ENCODE measurements around the gene SERPINH1. TPM values are rescaled to one million over a fixed set of nuclear protein-coding genes. Genes with fewer than 3 reads are reported as not detected.

Gene SERPINH1
- 100 to 1,000 TPM; 134 to 847 (median 280) TPM for total RNA-seq

DNA sequence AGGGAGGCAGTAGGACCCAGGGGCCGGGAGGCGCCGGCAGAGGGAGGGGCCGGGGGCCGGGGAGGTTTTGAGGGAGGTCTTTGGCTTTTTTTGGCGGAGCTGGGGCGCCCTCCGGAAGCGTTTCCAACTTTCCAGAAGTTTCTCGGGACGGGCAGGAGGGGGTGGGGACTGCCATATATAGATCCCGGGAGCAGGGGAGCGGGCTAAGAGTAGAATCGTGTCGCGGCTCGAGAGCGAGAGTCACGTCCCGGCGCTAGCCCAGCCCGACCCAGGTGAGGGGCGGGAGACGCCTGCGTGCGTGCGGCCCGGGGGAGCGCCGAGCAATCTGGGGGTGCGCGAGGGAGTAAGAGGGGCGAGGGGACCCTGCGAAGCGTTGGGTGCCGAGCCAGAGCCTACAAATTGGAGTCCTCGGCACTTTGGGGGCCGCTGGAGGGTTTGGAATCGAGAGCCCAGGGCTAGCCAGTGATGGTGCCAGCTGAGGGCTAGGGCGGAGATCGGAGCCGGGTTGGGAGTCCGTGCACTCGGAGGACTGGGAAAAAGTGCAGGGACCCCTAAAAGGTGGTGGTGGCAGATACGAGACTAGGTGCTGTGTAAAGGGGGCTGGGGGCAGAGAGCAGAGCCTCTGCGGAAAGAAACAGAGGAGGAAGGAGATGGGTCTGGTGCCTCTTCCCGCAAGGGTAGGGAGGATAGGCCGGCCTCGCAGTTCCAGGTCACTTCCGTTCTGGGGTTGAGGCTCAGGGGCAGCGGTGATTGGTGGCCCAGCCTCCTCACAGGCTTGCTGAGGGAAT, at the start of gene SERPINH1:
TSS of gene SERPINH1 (plus strand) at position 206 of the 788 bp plus-strand sequence. CDS start 4,097 bp downstream, outside the sequence.
- peak within 1 kb of the TSS; percentile 79 to 100 for H3K4me3 ChIP-seq
- peak within 1 kb of the TSS; percentile 99 to 100 for H3K27ac ChIP-seq
- peak; percentile 74 to 89 for TF ChIP-seq POLR2A (IDR thresholded peaks at IDR 0.05)
- TF ChIP-seq, protein P1, sequence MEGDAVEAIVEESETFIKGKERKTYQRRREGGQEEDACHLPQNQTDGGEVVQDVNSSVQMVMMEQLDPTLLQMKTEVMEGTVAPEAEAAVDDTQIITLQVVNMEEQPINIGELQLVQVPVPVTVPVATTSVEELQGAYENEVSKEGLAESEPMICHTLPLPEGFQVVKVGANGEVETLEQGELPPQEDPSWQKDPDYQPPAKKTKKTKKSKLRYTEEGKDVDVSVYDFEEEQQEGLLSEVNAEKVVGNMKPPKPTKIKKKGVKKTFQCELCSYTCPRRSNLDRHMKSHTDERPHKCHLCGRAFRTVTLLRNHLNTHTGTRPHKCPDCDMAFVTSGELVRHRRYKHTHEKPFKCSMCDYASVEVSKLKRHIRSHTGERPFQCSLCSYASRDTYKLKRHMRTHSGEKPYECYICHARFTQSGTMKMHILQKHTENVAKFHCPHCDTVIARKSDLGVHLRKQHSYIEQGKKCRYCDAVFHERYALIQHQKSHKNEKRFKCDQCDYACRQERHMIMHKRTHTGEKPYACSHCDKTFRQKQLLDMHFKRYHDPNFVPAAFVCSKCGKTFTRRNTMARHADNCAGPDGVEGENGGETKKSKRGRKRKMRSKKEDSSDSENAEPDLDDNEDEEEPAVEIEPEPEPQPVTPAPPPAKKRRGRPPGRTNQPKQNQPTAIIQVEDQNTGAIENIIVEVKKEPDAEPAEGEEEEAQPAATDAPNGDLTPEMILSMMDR (IDR thresholded peaks at IDR 0.05): peak in 1 of 4 experiments; percentile 22
- no peaks in the 10 kb centered on the region for H3K27me3 ChIP-seq
- H3K36me3 ChIP-seq: no peaks in the 10 kb centered on the region
- DNase-seq: peak; percentile 94
- H3K4me1 ChIP-seq: peaks cover 18 to 29% of the 10 kb centered on the region in 2 donors
- intact Hi-C loops (cut with DNase I; ENCODE audit: low total_unique reads): no loop called here
- H3K9me3 ChIP-seq: no peaks in the 10 kb centered on the region

DNA sequence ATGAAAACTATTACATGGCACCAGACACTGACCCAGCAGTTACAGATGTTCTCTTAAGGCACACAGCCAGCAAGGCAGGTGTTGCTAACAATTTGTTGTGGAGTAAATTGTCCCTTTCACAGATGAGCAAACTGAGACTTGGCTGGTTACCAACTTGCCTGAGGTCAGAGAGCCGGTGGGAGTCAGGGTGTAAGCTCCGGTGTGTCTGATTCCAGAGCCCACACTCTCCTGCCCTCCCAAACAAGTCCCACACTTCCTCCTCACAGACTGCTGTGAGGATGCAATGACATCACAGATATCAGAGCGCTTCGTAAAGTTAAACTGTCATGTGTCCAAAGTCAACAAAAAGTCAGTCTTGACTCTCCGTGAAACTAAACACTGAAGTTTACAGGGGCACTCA, 48.8 kb upstream of the SERPINH1 start:
- intact Hi-C loops (cut with DNase I; ENCODE audit: low total_unique reads): no loop called here
- no peaks in the 10 kb centered on the region for H3K9me3 ChIP-seq
- no peaks in the 10 kb centered on the region for H3K4me1 ChIP-seq
- H3K4me3 ChIP-seq: no peak overlapping the region
- TF ChIP-seq, protein P1 (IDR thresholded peaks at IDR 0.05): no peak
- no peak for TF ChIP-seq POLR2A (IDR thresholded peaks at IDR 0.05)
- no peaks in the 10 kb centered on the region for H3K27me3 ChIP-seq
- DNase-seq: no peak
- no peaks in the 10 kb centered on the region for H3K36me3 ChIP-seq
- H3K27ac ChIP-seq: no peak overlapping the region

DNA sequence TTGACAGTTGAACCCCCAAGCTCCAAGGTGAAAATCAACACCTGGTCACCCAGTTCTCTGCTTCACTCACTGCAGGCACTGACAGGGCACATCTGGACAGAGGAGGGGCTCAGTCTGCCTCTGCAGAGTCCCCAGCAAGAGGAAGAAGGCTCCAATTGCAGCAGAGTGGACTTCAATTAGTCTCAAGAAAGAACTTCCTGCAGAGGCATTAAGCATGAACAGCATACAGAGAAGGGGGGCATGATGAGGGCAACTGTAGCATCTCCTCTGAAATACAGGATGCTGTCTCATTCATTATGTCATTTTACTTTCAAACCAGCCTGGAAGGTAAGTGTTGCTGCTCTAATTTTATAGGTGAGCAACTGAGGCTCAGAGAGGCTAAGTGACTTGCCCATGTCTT, 47.5 kb upstream of the SERPINH1 start:
- no peaks in the 10 kb centered on the region for H3K36me3 ChIP-seq
- H3K4me3 ChIP-seq: no peak overlapping the region
- intact Hi-C loops (cut with DNase I; ENCODE audit: low total_unique reads): no loop called here
- H3K27ac ChIP-seq: no peak overlapping the region
- no peaks in the 10 kb centered on the region for H3K27me3 ChIP-seq
- no peak for DNase-seq
- TF ChIP-seq, protein P1 (IDR thresholded peaks at IDR 0.05): no peak
- H3K9me3 ChIP-seq: no peaks in the 10 kb centered on the region
- H3K4me1 ChIP-seq: no peaks in the 10 kb centered on the region

DNA sequence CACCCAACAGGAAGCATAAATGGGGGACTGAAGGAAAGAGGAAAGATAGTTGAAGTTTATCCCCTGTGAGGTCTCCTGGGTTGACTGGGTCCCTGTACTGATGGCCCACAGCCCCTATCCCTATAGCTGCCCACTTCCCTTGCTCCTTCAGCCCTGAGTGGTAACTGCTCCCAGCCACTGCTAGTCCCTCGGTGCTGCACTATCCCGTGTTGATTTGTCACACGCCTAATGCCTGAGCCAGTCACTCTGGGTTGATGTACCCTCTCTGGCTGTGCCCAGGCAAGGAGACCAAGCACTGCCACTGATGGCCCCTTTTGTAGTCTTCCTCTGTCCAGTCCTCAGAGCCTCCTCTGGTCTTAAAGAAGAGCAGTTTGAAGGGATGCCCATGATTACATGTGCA, 45.9 kb upstream of the SERPINH1 start:
- no peak for TF ChIP-seq POLR2A (IDR thresholded peaks at IDR 0.05)
- TF ChIP-seq, protein P1 (IDR thresholded peaks at IDR 0.05): no peak
- Histone ChIP-seq H3K36me3 (no peaks in the 10 kb centered on the region), H3K27me3 (no peaks in the 10 kb centered on the region), H3K4me1 (no peaks in the 10 kb centered on the region), H3K4me3 (no peak overlapping the region), H3K27ac (no peak overlapping the region), H3K9me3 (no peaks in the 10 kb centered on the region)
- no peak for DNase-seq
- intact Hi-C loops (cut with DNase I; ENCODE audit: low total_unique reads): no loop called here

DNA sequence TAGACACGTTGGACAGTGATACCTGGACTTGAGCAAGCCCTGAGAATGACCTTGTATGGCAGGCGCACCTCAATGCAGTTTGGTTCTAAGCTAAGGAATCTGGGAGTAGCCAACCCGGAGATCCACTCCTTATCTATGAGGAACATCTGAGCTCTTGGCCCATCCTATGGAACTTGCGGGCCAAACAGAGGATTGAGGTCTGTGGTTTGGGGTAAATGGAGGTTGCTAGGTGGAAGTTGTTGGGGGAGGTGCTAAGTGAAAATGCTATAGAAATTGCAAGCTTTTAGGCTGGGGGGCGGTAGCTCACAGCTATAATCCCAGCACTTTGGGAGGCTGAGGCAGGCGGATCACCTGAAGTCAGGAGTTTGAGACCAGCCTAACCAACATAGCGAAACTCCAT, 45.2 kb upstream of the SERPINH1 start:
- no peaks in the 10 kb centered on the region for H3K9me3 ChIP-seq
- H3K27me3 ChIP-seq: no peaks in the 10 kb centered on the region
- DNase-seq: no peak
- no peaks in the 10 kb centered on the region for H3K36me3 ChIP-seq
- TF ChIP-seq POLR2A (IDR thresholded peaks at IDR 0.05): no peak
- TF ChIP-seq, protein P1 (IDR thresholded peaks at IDR 0.05): no peak
- intact Hi-C loops (cut with DNase I; ENCODE audit: low total_unique reads): no loop called here
- no peaks in the 10 kb centered on the region for H3K4me1 ChIP-seq
- no peak overlapping the region for H3K4me3 ChIP-seq
- H3K27ac ChIP-seq: no peak overlapping the region

Data from uterus (tissue), 4 donors.